H1 (cell line): ENCODE data around the gene KCNC2. TPM values are rescaled to one million over a fixed set of nuclear protein-coding genes. Genes with fewer than 3 reads are reported as not detected.

Experiments
- BACH1 ChIP-seq: IDR thresholded peaks from 2 replicates; pipeline ENCODE4 v1.6.1; 2012; ENCODE audit warnings: low read length, improper control_type of control experiment
- polyA plus RNA-seq, 7 experiments: library from polyadenylated mRNA; depleted of rRNA in 3 of 7; stranded (reverse) in 5 of 7; unstranded in 2 of 7; fragments of >200 nt in 5 of 7; fragments of 200-250 nt in 2 of 7; gene quantifications; 1 replicate in 5 of 7; 2 replicates in 1 of 7; 4 replicates in 1 of 7; pipeline versions ENCODE4 v1.2.1 to v1.2.3, GENCODE V29; 2011 to 2013; ENCODE audit warnings: missing spikeins in 2 of 7, mixed read lengths in 2 of 7
- total RNA-seq: library from RNA; stranded (reverse); fragmentation: NEBNext Ultra II Directional; extraction: Animal tissue kit (Norgen Biotek cat#: 25700); gene quantifications from 2 replicates; pipeline ENCODE4 v1.2.1, GENCODE V29; 2021

Gene KCNC2
- total and polyA plus RNA-seq, 2 of the 8 experiments (the other 6 are each of a cell fraction or from before 2014, with no cell fraction given) = 0.03 TPM; not detected in 1

GRCh38 chr12:75135026-75135425 lies 74.6 kb downstream of the KCNC2 start (continued):
- no peak for TF ChIP-seq BACH1
- TF ChIP-seq, all 59 proteins: peak for 0
